Stimulated activated CD8-positive, alpha-beta memory T cell treated with anti-CD3 and anti-CD28 coated beads, Interleukin-12 subunit alpha, Interleukin-12 subunit beta, amount 100 ng/mL, for 1 hour (primary cell): ENCODE measurements around the gene GALC.

Source experiments
- DNase-seq: peaks from one replicate; pipeline ENCODE4 v3.0.0-alpha.2; 2020; ENCODE audit warnings: low read depth

GALC gene

GRCh38 chr14:88005978-88006851 is 13.2 kb upstream of the GALC start:
- peak; percentile 48 for DNase-seq

DNA sequence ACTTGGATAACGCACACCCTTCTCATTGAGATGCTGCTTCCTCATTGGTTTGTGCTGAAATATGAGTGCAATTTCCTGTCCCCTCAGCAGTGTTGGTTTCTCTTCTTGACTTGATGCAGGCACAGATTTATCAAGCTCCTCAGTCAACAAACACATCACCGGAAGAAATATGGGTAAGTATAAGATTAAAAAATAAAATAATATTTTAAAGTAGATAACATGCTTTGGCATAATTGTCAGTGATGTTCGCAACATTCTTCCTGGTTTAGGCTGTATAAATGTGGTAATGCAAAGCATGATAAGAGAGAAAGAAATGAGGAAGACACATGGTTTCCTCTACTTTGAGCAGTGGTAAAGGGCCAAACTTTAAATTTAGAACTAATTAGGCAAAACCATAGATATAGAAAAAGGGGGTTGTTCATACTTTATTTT is 12.1 kb upstream of the GALC start, which contains the start of gene GPR65:
TSS of gene GPR65 (plus strand) at position 86 of the 432 bp plus-strand sequence. CDS start 5,713 bp downstream, outside the sequence.
- no peak for DNase-seq

- DNase-seq, result no peak
Observed at GRCh38 chr14:88004506-88005036, 11.6 kb upstream of the GALC start.

DNA sequence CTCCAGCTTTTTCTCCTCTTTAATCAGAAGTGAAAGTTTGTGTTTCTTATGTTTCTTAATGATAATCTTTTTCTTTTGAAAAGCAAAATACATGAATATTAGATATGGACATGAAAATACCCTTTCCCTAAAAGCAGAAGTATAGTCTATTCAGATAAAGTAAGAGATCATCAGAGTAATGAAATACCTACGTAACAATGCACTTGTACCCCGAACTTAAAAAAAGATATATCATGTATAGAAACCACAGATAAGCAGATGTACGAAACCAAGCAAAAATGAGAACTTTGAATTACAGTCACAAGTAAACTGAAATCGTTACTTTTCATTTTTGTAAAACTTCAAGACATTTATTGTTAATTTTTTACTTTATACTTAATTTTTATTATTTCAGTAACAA is 10.4 kb upstream of the GALC start:
- no peak for DNase-seq

- DNase-seq, result no peak
Observed at GRCh38 chr14:88002421-88003075, 9.6 kb upstream of the GALC start.

GRCh38 chr14:87999277-87999676 is 6.3 kb upstream of the GALC start:
- DNase-seq, result no peak

- no peak for DNase-seq
Observed at GRCh38 chr14:87998482-87998881, 5.5 kb upstream of the GALC start.

- DNase-seq, result no peak
Observed at GRCh38 chr14:87996291-87996592, 3.3 kb upstream of the GALC start.

DNA sequence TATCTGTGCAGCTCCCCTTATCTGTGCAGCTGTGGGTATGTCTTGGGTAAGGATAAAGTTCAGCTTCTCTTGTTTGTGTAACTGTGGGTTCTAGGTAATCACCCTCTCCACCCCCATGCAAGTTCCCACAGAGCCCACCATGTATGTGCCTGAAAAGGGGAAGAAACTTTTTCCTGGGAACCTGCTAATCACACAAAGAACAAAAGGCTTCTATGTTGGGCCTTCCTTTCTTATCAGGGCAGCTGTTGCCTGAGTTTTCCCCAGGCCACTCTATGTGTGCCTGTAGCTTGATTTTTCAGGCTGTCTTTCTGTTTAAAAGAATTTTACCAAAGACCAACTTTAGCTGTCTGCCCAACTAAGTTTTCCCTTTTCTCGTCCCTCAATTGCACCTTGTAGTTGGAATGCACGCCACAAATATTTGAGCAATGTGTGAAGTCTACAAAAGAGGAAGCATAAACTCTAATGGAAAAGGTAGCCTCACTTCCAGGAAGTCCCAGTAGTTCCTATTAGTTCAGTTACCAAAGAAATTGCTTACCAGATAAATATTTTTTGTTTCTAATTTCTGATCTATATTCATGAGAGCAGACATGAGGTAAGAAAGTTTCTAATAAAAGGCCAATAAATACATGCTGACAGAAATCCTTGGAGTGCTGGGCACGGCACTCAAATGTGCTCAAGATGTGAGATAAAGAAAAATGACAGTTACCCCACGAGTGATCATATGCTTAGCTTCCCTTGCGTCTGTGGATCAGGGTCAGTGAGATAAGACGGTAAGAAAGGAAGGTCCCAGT is 2.7 kb upstream of the GALC start:
- no peak for DNase-seq

DNA sequence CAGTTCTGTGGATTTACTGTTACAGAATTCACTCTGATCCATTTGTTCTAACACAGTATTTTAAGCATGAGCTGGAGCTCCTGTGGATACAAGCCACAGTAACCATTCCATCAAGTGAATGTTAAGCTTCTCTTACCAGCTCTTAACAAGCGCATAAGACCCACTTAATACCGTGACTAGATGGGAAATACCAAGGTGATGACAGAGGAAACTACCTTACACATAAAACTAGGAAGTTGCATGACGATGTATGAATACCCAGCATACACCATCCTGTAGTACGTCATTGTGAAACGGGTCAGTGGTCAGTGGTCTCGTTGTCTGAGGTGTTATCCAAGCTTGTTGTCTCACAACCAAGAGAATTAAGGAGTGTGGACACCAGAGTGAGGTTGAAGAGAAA is 2.0 kb upstream of the GALC start:
- DNase-seq, result no peak

- no peak for DNase-seq
Observed at GRCh38 chr14:87992346-87992717, 650 bp downstream of the GALC start.

DNA sequence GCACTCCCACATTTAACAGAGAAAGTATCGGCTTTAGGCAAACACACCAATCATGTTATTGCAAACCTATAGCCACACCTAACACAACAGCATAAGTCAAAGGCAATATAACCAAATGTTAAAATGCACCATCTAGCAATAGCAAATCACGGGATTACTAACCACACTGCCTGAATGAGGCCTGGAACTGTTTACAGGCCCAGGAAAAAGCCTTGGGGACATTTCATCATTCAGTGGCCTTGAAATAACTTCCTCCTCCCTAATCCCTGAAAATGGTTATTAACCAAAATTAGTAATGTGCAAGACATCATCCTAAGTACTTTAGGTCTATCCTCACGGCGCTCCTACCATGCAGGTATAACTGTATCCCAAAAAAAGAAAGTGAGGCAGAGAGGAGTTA is 2.3 kb downstream of the GALC start:
- no peak for DNase-seq

- no peak for DNase-seq
Observed at GRCh38 chr14:87989956-87990299, 3.1 kb downstream of the GALC start.

GRCh38 chr14:87989221-87989955 is 3.6 kb downstream of the GALC start:
- DNase-seq, result no peak

DNA sequence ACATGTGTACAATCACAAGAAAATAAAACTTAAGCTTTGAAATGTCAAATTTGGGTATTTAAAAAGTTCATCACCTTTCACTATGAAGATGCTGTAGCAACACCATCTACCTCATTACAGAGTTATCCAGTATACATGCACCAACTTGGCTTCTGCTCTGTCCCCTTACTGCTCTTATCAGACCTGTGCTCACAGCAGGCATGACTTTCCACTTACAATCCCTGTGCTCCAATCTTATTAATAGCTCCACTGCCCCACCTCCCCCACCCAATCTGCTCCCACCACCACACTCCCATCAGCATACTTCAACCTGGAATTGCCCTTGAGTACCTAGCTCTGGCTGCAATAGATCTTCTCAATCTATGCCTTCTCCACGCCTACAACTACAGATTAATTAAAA is 13.3 kb downstream of the GALC start:
- no peak for DNase-seq

DNA sequence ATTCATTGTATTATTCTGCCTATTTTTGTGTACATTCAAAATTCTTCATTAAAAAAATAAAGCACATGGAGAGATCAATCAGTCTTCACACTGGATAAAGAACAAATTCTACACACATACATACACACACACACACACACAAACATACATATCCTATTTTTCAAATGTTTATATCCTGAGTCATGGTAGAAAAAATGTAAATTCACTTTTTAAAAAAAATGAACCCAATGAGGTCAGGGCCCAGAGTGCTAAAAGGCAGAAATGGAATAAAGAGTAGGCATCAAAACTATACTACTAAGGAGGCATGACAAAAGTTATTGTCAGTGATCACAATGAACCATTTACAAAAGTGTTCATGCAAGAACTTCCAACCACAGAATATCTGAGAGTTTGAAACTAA is 17.3 kb downstream of the GALC start:
- no peak for DNase-seq

DNA sequence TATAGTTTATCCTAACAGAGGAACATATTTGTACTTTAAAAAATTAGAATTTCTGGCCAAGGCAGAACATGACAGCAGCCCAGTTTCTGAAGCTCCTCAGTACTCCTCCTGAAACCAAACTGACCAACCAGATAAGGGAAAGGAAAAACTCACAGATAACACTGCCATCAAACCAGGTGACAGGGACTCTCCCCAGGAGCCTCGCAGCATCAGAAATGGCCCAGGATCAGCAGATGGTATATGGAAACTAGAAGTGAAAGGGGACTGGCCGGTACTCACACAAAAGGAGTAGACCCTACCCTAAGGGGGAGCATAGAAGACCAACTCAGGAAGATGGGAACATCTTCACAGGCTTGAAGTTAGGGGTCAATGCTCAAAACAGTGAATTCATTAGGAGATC is 22.0 kb downstream of the GALC start:
- no peak for DNase-seq

- no peak for DNase-seq
Observed at GRCh38 chr14:87967496-87967895, 25.5 kb downstream of the GALC start.

DNA sequence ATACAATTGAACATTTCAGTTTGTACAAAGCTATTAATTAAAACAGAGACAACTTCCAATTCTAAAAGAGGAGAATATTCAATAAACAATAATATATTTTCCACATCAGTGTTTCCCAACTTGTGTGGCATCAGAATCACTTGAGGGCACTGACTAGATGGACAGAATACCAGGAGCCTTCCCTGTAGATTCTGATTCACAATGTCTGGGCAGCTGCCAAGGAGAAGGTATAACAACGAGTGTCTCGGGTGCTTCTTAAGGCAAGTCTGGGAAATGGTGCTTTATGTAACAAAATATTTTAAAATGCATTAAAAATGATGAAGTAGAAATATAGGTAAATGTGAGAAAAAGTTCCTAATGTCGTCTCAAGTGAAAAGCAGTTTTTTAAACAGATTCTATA is 26.2 kb downstream of the GALC start:
- no peak for DNase-seq

DNA sequence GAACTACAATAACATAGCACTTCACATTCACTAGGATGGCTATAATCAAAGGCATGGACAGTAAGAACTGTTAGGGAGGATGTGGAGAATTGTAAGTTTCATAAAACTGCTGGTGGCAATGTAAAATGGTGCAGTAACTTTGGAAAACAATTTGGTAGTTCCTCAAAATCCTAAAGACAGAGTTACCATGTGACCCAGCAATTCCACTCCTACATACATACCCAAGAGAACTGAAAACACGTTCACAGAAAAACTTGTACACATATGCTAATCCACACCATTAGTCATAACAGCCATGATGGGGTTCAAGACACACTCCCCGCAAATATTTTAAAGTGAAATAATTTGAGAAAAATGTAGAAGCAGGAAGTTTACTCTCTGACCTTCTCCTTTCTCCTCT is 31.7 kb downstream of the GALC start:
- no peak for DNase-seq

GRCh38 chr14:87960013-87960787 is 32.8 kb downstream of the GALC start:
- DNase-seq, result no peak
